HEK293T (cell line): ENCODE data around the gene POLR2L.

Experiments used
- BHLHE40 ChIP-seq: fragments of 450-650 bp; IDR thresholded peaks from 2 replicates; pipeline ENCODE4 v1.6.1; 2016; ENCODE audit warnings: mild to moderate bottlenecking, moderate library complexity, borderline replicate concordance
- PKNOX1 ChIP-seq: fragments of 450-650 bp; IDR thresholded peaks from 2 replicates; pipeline ENCODE4 v1.6.1; 2016
- SUZ12 ChIP-seq: fragments of 450-650 bp; IDR thresholded peaks from 2 replicates; pipeline ENCODE4 v1.6.1; 2016; ENCODE audit warnings: mild to moderate bottlenecking
- TARDBP ChIP-seq: fragments of 450-650 bp; IDR thresholded peaks from 2 replicates; pipeline ENCODE4 v1.6.1; 2016

- TF ChIP-seq SUZ12: no peak
- TF ChIP-seq PKNOX1: no peak
- TF ChIP-seq TARDBP: no peak
- TF ChIP-seq BHLHE40: no peak
Observed at GRCh38 chr11:802693-803466, 39.4 kb downstream of the POLR2L start.
